AG09319 (cell line): ENCODE data around the gene C9orf50.

ENCODE experiments used
- DNase-seq: peaks from one replicate; pipeline ENCODE4 v3.0.0-alpha.2; 2010; ENCODE audit warnings: low read depth; ENCODE audit errors: extremely low read depth
- CTCF ChIP-seq: IDR thresholded peaks from 2 replicates; pipeline ENCODE4 v1.5.1; 2011; ENCODE audit warnings: low read depth, mild to moderate bottlenecking, inconsistent platforms, low read length, moderate library complexity

Gene C9orf50

GRCh38 chr9:129613520-129614175, 7.3 kb downstream of the C9orf50 start:
- no peak for TF ChIP-seq CTCF
- no peak for DNase-seq

GRCh38 chr9:129612815-129613519, 7.9 kb downstream of the C9orf50 start:
- TF ChIP-seq CTCF = no peak
- no peak for DNase-seq

- no peak for TF ChIP-seq CTCF
- no peak for DNase-seq
Observed at GRCh38 chr9:129612123-129612522, 8.8 kb downstream of the C9orf50 start.

GRCh38 chr9:129611307-129611800, 9.5 kb downstream of the C9orf50 start:
- no peak for TF ChIP-seq CTCF
- no peak for DNase-seq

GRCh38 chr9:129610473-129611306, 10.2 kb downstream of the C9orf50 start:
- DNase-seq = no peak
- peak; percentile 85 for TF ChIP-seq CTCF

GRCh38 chr9:129610213-129610472, 10.8 kb downstream of the C9orf50 start:
- TF ChIP-seq CTCF = no peak
- no peak for DNase-seq
